Glutamatergic neuron (in vitro differentiated cells): Measurements from ENCODE around the gene ZNF780B. TPM values are rescaled to one million over a fixed set of nuclear protein-coding genes. Genes with fewer than 3 reads are reported as not detected.

Experiments used
- DNase-seq: peaks from one replicate; pipeline ENCODE4 v3.0.0; 2022
- H3K27ac Mint-ChIP-seq: one replicate; pipeline ENCODE4 v1.8.0; 2020; ENCODE audit warnings: mild to moderate bottlenecking, mixed read lengths, inconsistent platforms; ENCODE audit not compliant: unreplicated experiment
- H3K27me3 Mint-ChIP-seq: one replicate; pipeline ENCODE4 v1.8.0; 2020; ENCODE audit warnings: mild to moderate bottlenecking, moderate library complexity, mixed read lengths, inconsistent platforms; ENCODE audit not compliant: unreplicated experiment
- H3K36me3 Mint-ChIP-seq: one replicate; pipeline ENCODE4 v1.8.0; 2020; ENCODE audit warnings: mild to moderate bottlenecking, mixed read lengths, inconsistent platforms; ENCODE audit not compliant: unreplicated experiment
- H3K4me1 Mint-ChIP-seq: one replicate; pipeline ENCODE4 v1.8.0; 2020; ENCODE audit warnings: mild to moderate bottlenecking, low read depth, mixed read lengths, inconsistent platforms; ENCODE audit not compliant: unreplicated experiment
- H3K4me3 Mint-ChIP-seq: one replicate; pipeline ENCODE4 v1.8.0; 2020; ENCODE audit warnings: mild to moderate bottlenecking, mixed read lengths, inconsistent platforms; ENCODE audit not compliant: unreplicated experiment
- H3K9me3 Mint-ChIP-seq: one replicate; pipeline ENCODE4 v1.8.0; 2020; ENCODE audit warnings: mild to moderate bottlenecking, moderate library complexity, mixed read lengths, inconsistent platforms; ENCODE audit not compliant: unreplicated experiment
- CTCF ChIP-seq: fragments of 200-600 bp; sonication (generic); IDR thresholded peaks from one replicate; pipeline ENCODE4 v1.5.0; 2021; ENCODE audit not compliant: partially characterized antibody, unreplicated experiment
- total RNA-seq: library from RNA; stranded (reverse); fragmentation: NEBNext Ultra II Directional; extraction: Animal tissue kit (Norgen Biotek cat#: 25700); gene quantifications from one replicate; pipeline ENCODE4 v1.2.1, GENCODE V29; 2021; ENCODE audit not compliant: unreplicated experiment

Gene ZNF780B
- total RNA-seq, 1 donor from 2014 or later, result 35.0 TPM

GRCh38 chr19:40084948-40085347 is 28.9 kb upstream of the ZNF780B start:
- H3K36me3 Mint-ChIP-seq, result peaks cover 15% of the 10 kb centered on the region
- DNase-seq, result no peak

GRCh38 chr19:40081411-40081810 is 25.4 kb upstream of the ZNF780B start:
- DNase-seq, result no peak
- no peak for TF ChIP-seq CTCF
- H3K36me3 Mint-ChIP-seq, result peaks cover 50% of the 10 kb centered on the region
- no peaks in the 10 kb centered on the region for H3K4me1 Mint-ChIP-seq
- H3K27ac Mint-ChIP-seq, result no peak overlapping the region
- peaks cover 5% of the 10 kb centered on the region for H3K9me3 Mint-ChIP-seq
- H3K4me3 Mint-ChIP-seq, result no peak overlapping the region
- no peaks in the 10 kb centered on the region for H3K27me3 Mint-ChIP-seq

More at GRCh38 chr19:40084948-40085347, 28.9 kb upstream of the ZNF780B start:
- peaks cover 4% of the 10 kb centered on the region for H3K4me1 Mint-ChIP-seq
- H3K4me3 Mint-ChIP-seq, result no peak overlapping the region
- no peaks in the 10 kb centered on the region for H3K27me3 Mint-ChIP-seq
- H3K27ac Mint-ChIP-seq, result no peak overlapping the region
- no peak for TF ChIP-seq CTCF
- H3K9me3 Mint-ChIP-seq, result no peaks in the 10 kb centered on the region

- no peak for DNase-seq
- no peak overlapping the region for H3K4me3 Mint-ChIP-seq
- H3K36me3 Mint-ChIP-seq, result peaks cover 58% of the 10 kb centered on the region
- no peak for TF ChIP-seq CTCF
- H3K27ac Mint-ChIP-seq, result no peak overlapping the region
- H3K9me3 Mint-ChIP-seq, result peaks cover 5% of the 10 kb centered on the region
- H3K27me3 Mint-ChIP-seq, result no peaks in the 10 kb centered on the region
- no peaks in the 10 kb centered on the region for H3K4me1 Mint-ChIP-seq
Measured at GRCh38 chr19:40080289-40080688, 24.3 kb upstream of the ZNF780B start.

GRCh38 chr19:40078377-40078776 is 22.3 kb upstream of the ZNF780B start:
- Mint-ChIP-seq H3K9me3 (peaks cover 5% of the 10 kb centered on the region), H3K36me3 (peaks cover 68% of the 10 kb centered on the region), H3K27me3 (no peaks in the 10 kb centered on the region), H3K4me3 (no peak overlapping the region), H3K27ac (no peak overlapping the region), H3K4me1 (no peaks in the 10 kb centered on the region)
- TF ChIP-seq CTCF, result no peak
- DNase-seq, result no peak

GRCh38 chr19:40070058-40070457 is 14.0 kb upstream of the ZNF780B start:
- Mint-ChIP-seq H3K4me3 (no peak overlapping the region), H3K27me3 (no peaks in the 10 kb centered on the region), H3K27ac (no peak overlapping the region), H3K4me1 (no peaks in the 10 kb centered on the region), H3K9me3 (no peaks in the 10 kb centered on the region), H3K36me3 (peaks cover 31% of the 10 kb centered on the region)
- TF ChIP-seq CTCF, result no peak
- DNase-seq, result no peak
